Measurements from ENCODE around the gene COL27A1. TPM values are rescaled to one million over a fixed set of nuclear protein-coding genes. Genes with fewer than 3 reads are reported as not detected.

COL27A1 gene
- total RNA-seq, 2 experiments from 2014 or later, result not detected

GRCh38 chr9:114181607-114182409 lies 26.5 kb downstream of the COL27A1 start:
- no TSS peak for BruUV-seq (replicated peaks)
- POLR2A ChIA-PET, result no interaction called here

GRCh38 chr9:114183006-114183405 lies 27.7 kb downstream of the COL27A1 start:
- TF ChIP-seq EZH2phosphoT487 (IDR thresholded peaks at IDR 0.05; ENCODE audit: borderline replicate concordance, low read depth, low read length) (no peak), CTCF (conservative IDR thresholded peaks at IDR 0.05; ENCODE audit: low read length) (no peak)
- no peak overlapping the region for H3K4me3 ChIP-seq (ENCODE audit: low read depth, low read length, poor library complexity, severe bottlenecking)
- no peaks in the 10 kb centered on the region for H3K36me3 ChIP-seq (ENCODE audit: insufficient read depth, low read length)
- H2AFZ ChIP-seq (ENCODE audit: low read length), result no peak overlapping the region
- no peaks in the 10 kb centered on the region for H3K9me3 ChIP-seq (ENCODE audit: low read length)
- POLR2A ChIA-PET, result no interaction called here
- BruUV-seq (replicated peaks), result no TSS peak
- H3K4me1 ChIP-seq (ENCODE audit: insufficient read depth, low read length, poor library complexity, severe bottlenecking), result no peaks in the 10 kb centered on the region
- no peak overlapping the region for H3K27ac ChIP-seq (ENCODE audit: low read depth, low read length, poor library complexity, severe bottlenecking)
- no peaks in the 10 kb centered on the region for H4K20me1 ChIP-seq (ENCODE audit: insufficient read depth, low read length)
- CTCF ChIA-PET (ENCODE audit: unreplicated experiment), result no interaction called here
- DNase-seq (ENCODE audit: low spot score), result no peak
- no peaks in the 10 kb centered on the region for H3K9me2 ChIP-seq (ENCODE audit: insufficient read depth, low read length)
- H3K79me2 ChIP-seq (ENCODE audit: insufficient read depth, low read depth, low read length), result no peaks in the 10 kb centered on the region
- no peak overlapping the region for H3K4me2 ChIP-seq (ENCODE audit: low read length)
- intact Hi-C loops (cut with micrococcal nuclease; ENCODE audit: unreplicated experiment), result no loop called here

More at GRCh38 chr9:114181607-114182409, 26.5 kb downstream of the COL27A1 start:
- H3K36me3 ChIP-seq (ENCODE audit: insufficient read depth, low read length), result no peaks in the 10 kb centered on the region
- TF ChIP-seq EZH2phosphoT487 (IDR thresholded peaks at IDR 0.05; ENCODE audit: borderline replicate concordance, low read depth, low read length) (no peak), CTCF (conservative IDR thresholded peaks at IDR 0.05; ENCODE audit: low read length) (no peak)
- no peak overlapping the region for H2AFZ ChIP-seq (ENCODE audit: low read length)
- no peaks in the 10 kb centered on the region for H4K20me1 ChIP-seq (ENCODE audit: insufficient read depth, low read length)
- H3K9me2 ChIP-seq (ENCODE audit: insufficient read depth, low read length), result no peaks in the 10 kb centered on the region
- H3K27ac ChIP-seq (ENCODE audit: low read depth, low read length, poor library complexity, severe bottlenecking), result no peak overlapping the region
- no peak overlapping the region for H3K4me3 ChIP-seq (ENCODE audit: low read depth, low read length, poor library complexity, severe bottlenecking)
- no peak overlapping the region for H3K4me2 ChIP-seq (ENCODE audit: low read length)
- intact Hi-C loops (cut with micrococcal nuclease; ENCODE audit: unreplicated experiment), result no loop called here
- no peaks in the 10 kb centered on the region for H3K79me2 ChIP-seq (ENCODE audit: insufficient read depth, low read depth, low read length)
- no peak for DNase-seq (ENCODE audit: low spot score)
- CTCF ChIA-PET (ENCODE audit: unreplicated experiment), result no interaction called here
- H3K4me1 ChIP-seq (ENCODE audit: insufficient read depth, low read length, poor library complexity, severe bottlenecking), result no peaks in the 10 kb centered on the region
- H3K9me3 ChIP-seq (ENCODE audit: low read length), result no peaks in the 10 kb centered on the region

- H3K9me3 ChIP-seq (ENCODE audit: low read length), result no peaks in the 10 kb centered on the region
- no peaks in the 10 kb centered on the region for H3K36me3 ChIP-seq (ENCODE audit: insufficient read depth, low read length)
- H2AFZ ChIP-seq (ENCODE audit: low read length), result no peak overlapping the region
- H3K9me2 ChIP-seq (ENCODE audit: insufficient read depth, low read length), result no peaks in the 10 kb centered on the region
- no peak for TF ChIP-seq EZH2phosphoT487 (IDR thresholded peaks at IDR 0.05; ENCODE audit: borderline replicate concordance, low read depth, low read length)
- no peak for TF ChIP-seq CTCF (conservative IDR thresholded peaks at IDR 0.05; ENCODE audit: low read length)
- no peaks in the 10 kb centered on the region for H3K4me1 ChIP-seq (ENCODE audit: insufficient read depth, low read length, poor library complexity, severe bottlenecking)
- no peak overlapping the region for H3K27ac ChIP-seq (ENCODE audit: low read depth, low read length, poor library complexity, severe bottlenecking)
- BruUV-seq (replicated peaks), result no TSS peak
- intact Hi-C loops (cut with micrococcal nuclease; ENCODE audit: unreplicated experiment), result no loop called here
- DNase-seq (ENCODE audit: low spot score), result no peak
- no peak overlapping the region for H3K4me3 ChIP-seq (ENCODE audit: low read depth, low read length, poor library complexity, severe bottlenecking)
- no peak overlapping the region for H3K4me2 ChIP-seq (ENCODE audit: low read length)
- no peaks in the 10 kb centered on the region for H4K20me1 ChIP-seq (ENCODE audit: insufficient read depth, low read length)
- H3K79me2 ChIP-seq (ENCODE audit: insufficient read depth, low read depth, low read length), result no peaks in the 10 kb centered on the region
- CTCF ChIA-PET (ENCODE audit: unreplicated experiment), result no interaction called here
- POLR2A ChIA-PET, result no interaction called here
These were observed 28.7 kb downstream of the COL27A1 start for GRCh38 chr9:114184071-114184470.
